GM18873 (cell line): ENCODE data around the gene DCDC2.
A peak's percentile ranks its signal among the peaks of the same experiment; 100 is the strongest.
"Not testable (repeated sequence)": the region's sequence is repeated elsewhere in the genome, so short reads cannot be mapped to it uniquely, and the experiment has no call there.

Experiments
- ATAC-seq: cut with Tn5 transposase; IDR thresholded peaks from one replicate; pipeline ENCODE4 v1.9.1; 2021; ENCODE audit warnings: mild to moderate bottlenecking, moderate library complexity, moderate number of reproducible peaks; ENCODE audit not compliant: unreplicated experiment, low FRiP score

The DCDC2 gene

DNA sequence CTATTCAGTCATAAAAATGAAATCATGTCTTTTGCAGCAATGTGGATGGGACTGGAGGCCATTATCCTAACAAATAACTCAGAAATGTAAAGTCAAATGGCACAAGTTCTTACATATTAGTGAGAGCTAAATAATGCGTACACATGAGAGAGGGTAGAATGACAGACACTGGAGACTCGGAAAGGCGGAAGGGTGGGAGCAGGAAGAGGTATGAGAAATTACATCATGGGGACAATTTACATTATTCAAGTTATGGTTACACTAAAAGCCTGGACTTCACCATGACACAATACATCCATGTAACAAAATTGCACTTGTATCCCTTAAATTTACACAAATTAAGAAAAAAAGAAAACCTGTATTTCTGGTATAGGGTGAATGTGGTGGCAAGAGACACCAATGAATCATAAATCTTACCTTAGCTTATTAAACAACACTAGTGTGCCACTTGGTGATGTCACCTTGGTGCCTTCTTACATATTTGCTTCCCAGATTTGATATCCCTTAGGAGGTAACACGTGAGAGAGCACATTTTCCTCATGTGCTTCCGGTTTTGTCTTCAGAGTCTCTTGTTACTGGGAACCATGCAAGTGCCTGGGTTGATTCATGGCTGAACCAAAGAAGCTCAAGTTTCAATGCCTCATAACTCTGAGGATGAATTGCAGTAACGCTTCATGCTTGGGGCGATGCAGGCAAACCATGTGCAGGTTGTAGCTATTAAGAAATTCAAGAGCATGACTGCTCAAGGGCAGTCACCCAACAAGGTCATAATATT is 84.6 kb downstream of the DCDC2 start:
- ATAC-seq, result no peak

GRCh38 chr6:24272553-24272952 is 85.3 kb downstream of the DCDC2 start:
- no peak for ATAC-seq

DNA sequence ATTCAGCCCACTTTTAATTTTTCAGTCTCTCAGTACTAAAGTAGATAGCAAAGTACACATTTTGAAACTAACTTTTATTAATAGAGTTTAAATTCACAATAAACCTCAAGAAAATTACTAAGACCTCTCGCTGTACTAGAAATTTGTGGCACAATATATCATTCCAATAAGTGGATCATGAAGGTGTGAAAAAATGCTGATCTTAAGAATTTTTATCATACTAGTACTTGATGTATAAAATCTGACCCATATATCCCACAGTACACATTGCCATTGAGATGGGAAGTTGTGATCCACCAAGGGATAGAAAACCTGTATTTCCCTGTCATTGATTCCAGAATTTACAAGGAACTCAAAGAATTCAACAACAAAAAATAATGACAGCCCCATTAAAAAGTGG is 85.7 kb downstream of the DCDC2 start:
- ATAC-seq, result no peak

DNA sequence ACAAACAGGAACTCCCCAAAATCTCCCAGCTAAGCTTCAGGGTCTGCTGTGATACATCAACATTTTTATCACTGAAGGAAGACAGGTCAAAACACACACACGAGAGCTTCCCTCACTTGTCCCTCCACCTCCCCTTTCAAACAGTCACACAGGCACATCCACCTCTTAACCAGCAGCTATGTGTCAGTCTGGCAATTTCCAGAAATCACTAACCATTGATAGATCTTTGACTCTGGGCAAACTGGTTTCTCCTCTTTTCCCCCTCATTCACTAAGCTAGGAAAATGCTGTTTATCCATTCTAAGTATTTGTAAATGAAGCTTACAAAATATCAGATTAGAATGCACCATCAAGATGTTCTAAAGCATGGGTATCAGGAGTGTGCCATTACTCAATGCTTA is 87.8 kb downstream of the DCDC2 start:
- ATAC-seq, result no peak

GRCh38 chr6:24258214-24258613 is 99.6 kb downstream of the DCDC2 start:
- not testable (repeated sequence) for ATAC-seq

- no peak for ATAC-seq
Measured at GRCh38 chr6:24257282-24257681, 100.6 kb downstream of the DCDC2 start.

DNA sequence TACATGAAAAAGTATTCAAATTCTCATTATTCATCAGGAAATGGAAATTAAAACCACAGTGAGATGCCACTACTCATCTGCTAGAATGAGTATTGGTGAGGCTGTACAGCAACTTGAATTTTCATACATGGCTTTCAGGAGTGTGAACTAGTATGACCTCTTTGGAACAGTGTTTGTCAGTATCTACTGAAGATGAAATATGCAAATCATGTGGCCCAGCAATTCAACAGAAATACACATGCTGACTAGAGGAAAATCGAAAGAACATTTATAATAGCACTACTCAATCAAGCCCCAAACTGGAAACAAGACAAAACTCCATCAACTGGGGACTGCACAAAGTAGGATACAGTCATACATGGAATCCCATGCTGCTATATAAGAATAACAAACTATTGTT is 102.2 kb downstream of the DCDC2 start:
- ATAC-seq, result peak; percentile 95

- ATAC-seq, result no peak
Measured at GRCh38 chr6:24253360-24253759, 104.5 kb downstream of the DCDC2 start.

GRCh38 chr6:24252280-24252679 is 105.6 kb downstream of the DCDC2 start:
- ATAC-seq, result no peak

- no peak for ATAC-seq
Measured at GRCh38 chr6:24251339-24251738, 106.5 kb downstream of the DCDC2 start.

DNA sequence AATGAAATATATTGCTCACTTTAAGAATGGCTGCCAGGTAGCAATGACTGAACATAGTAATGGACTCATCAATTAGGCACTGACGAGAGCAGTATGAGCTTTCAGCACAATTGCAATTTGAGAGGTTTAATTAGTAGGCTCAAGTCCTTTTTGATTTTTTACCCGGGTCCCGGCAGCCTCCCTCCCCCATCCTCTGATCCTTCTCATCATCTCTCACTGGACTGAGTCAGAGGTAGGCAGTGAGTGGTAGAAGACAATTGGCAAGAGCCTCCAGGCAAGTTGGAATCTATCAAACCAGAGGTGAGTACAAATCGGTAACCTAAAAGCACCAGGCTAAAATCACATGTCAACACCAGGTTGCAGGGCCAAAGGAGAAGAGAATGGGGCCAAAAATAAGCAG is 107.9 kb downstream of the DCDC2 start:
- ATAC-seq, result no peak

DNA sequence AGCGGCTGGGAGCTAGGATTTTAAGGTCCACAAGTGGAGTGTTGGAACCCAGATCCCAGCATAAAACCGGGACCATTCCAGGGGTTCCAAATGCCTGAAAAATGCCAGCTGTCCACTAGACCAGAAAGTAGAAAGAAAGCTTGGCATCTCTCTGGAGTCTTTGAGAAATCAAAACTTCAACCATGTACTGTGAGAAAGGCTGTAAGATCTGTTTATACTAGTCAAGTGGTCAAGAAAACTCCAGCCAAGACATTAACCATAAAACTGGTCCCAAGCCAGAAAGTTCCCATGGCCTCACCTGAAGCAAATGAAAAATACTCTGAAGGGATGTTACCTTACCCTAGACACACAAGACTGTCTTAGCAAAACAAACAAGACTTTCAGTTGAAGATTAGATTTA is 112.6 kb downstream of the DCDC2 start:
- no peak for ATAC-seq

- ATAC-seq, result no peak
Measured at GRCh38 chr6:24242924-24243323, 114.9 kb downstream of the DCDC2 start.

DNA sequence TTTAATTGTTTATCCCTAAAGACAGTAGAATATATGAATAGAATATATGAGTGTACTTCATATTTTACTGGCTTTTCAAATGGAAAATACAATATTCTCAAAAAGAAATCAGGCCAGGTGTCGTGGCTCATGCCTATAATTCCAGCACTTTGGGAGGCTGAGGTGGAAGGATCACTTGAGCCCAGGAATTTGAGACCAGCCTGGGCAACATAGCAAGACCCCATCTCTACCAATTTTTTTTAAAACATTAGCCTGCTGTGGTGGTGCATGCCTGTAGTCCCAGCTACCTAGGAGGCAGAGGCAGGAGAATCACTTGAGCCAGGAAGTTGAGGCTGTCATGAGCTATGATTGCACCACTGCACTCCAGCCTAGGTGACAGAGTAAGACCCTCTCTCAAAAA is 116.1 kb downstream of the DCDC2 start:
- not testable (repeated sequence) for ATAC-seq

GRCh38 chr6:24240943-24241342 is 116.9 kb downstream of the DCDC2 start:
- no peak for ATAC-seq

DNA sequence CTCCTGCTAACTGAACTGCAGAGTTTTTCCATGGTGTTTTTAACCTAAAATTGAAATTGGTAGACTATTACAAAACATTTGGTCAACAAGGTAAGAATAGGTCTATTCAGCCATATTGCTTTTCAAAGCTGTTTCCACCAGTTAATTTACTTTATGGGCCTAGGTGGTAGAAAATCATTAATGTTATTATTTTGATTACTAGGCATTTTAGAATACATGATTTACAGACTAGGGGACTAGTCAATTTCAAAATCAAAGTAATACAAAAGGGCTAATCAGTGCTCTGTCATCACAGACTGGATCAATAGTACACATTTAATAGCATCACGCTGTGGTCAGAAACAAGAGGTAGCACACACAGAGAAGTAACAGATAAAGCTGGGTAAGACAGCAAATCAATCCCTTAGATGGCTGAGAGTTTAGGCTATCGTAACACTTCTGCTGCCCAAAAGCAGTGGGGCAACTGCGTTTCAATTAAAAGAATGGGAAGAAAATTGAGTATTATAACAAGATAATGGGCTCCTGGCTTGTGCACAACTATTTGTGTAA is 117.4 kb downstream of the DCDC2 start:
- ATAC-seq, result no peak

DNA sequence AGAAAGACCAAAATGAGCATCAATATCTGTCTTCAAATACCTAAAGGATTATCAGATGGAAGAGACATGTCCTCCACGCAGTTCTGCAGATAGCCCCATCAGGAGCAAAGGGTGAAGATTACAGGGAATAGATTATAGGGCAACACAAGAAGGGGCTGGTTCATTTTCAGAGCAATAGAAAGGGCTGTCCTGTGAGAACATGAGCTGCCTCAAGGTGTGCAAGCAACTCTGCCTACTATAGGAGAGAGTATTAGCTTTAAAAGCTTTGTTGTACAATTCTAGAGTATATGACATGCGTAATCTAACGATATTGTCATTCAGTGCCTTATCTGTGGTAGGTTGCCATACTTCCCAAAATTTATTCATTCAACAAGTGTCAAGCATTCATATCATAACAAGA is 119.2 kb downstream of the DCDC2 start:
- no peak for ATAC-seq

DNA sequence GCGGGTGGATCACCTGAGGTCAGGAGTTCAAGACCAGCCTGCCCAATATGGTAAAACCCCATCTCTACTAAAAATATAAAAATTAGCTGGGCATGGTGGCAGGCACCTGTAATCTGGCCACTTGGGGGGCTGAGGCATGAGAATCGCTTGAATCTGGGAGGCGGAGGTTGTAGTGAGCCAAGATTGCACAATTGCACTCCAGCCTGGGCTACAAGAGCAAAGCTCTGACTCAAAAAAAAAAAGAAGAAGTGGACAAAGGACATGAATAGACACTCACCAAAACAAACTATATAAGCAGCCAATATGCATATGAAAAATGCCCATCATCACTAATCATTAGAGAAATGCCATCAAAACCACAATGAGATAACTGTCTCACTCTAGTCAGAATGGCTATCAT is 121.1 kb downstream of the DCDC2 start:
- ATAC-seq, result not testable (repeated sequence)

DNA sequence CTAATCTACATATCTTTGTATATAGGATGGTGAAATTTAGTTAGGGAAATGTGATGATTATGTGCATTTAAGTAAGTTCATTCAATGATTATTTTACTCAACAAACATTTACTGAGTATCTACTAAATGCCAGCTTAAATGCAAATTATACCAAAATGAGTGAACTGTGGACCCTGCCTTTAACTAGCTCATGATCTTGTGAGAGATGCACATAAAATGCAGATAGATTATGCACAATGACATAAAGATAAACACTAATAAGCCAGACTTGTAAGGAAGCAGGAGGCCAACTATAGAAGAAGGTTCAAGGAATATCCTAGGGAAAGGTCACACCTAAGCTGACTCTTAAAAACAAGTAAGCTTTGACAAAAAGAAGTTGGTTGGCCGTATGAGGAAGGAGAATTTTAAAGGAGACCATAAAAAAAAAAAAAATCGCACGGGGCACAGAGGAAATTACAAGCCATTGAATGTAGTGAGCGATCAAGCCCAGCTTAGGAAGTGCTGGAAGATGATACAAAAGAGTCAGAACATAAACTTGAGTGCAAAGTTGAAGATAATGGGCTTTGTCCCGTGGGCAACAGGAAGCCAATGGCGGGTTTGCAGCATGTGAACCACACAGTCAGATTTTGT is 123.9 kb downstream of the DCDC2 start:
- no peak for ATAC-seq

DNA sequence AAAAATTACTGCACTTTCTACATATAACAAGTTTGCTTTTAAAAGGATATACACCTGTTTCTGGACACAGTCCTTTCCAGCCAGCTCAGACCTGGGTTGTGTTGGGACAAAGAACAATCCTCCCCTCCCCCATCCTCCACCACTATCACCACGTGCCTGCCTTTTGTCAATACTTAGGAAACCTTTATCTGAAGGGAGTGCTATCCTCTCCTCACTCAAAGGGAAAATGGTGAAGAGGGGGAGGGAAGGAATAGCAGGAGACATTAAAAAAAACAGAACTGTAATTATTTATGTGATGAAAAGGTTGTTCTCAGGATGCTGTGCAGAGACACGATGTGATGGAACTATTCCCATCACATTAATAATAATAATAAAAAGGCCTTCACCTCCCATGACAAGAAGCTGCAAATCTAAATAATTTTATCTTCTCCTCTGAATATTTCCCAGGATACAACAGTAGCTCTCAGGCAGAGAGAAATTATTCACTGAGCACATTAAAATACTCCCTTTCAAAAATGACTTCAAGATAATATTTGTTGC is 126.4 kb downstream of the DCDC2 start:
- no peak for ATAC-seq

GRCh38 chr6:24229696-24230405 is 128.0 kb downstream of the DCDC2 start:
- no peak for ATAC-seq
